Adrenal gland (tissue), 12 donors: ENCODE data around the gene LRP1B. TPM values are rescaled to one million over a fixed set of nuclear protein-coding genes. Genes with fewer than 3 reads are reported as not detected.

Experiments
- DNase-seq, 7 donors: peaks; one replicate each; pipeline ENCODE4 v3.0.0-alpha.2; 2019 to 2020
- H3K27ac ChIP-seq, 5 donors: fragments of 200-600 bp; sonication (generic) in 4 of 5; 1 replicate in 3 of 5; 2 replicates in 2 of 5; pipeline versions ENCODE4 v1.5.1 to v1.8.0; 2016 to 2020; ENCODE audit warnings: mild to moderate bottlenecking in 1 of 5
- H3K27me3 ChIP-seq: fragments of 200-600 bp; 2 replicates; pipeline ENCODE4 v1.8.0; 2021
- H3K36me3 ChIP-seq, 2 donors: fragments of 200-600 bp; replicated peaks in 1 of 2; 1 replicate in 1 of 2; 2 replicates in 1 of 2; pipeline versions ENCODE4 v1.5.1 to v1.8.0; 2018 to 2022
- H3K4me1 ChIP-seq, 2 donors: fragments of 200-600 bp; replicated peaks in 1 of 2; 1 replicate in 1 of 2; 2 replicates in 1 of 2; pipeline versions ENCODE4 v1.5.1 to v1.8.0; 2018 to 2021
- H3K4me3 ChIP-seq, 4 donors: fragments of 200-600 bp; sonication (generic) in 3 of 4; one replicate each; pipeline ENCODE4 v1.5.1; 2016 to 2018
- H3K9me3 ChIP-seq, 3 donors: fragments of 200-600 bp; sonication (generic) in 1 of 3; replicated peaks in 1 of 3; 1 replicate in 2 of 3; 2 replicates in 1 of 3; pipeline versions ENCODE4 v1.5.1 to v1.8.0; 2016 to 2021
- POLR2A ChIP-seq, 2 donors: fragments of 450-650 bp; IDR thresholded peaks; one replicate each; pipeline ENCODE4 v1.6.1; 2017; ENCODE audit warnings: antibody characterized with exemption in 2 of 2, mild to moderate bottlenecking in 2 of 2, moderate library complexity in 1 of 2
- WGBS, 4 donors: extraction: QIAGEN DNeasy Blood & Tissue Kit in 2 of 4; methylation state at CpG; one replicate each; pipeline versions ENCODE4 v1.1.5 to v1.1.7; 2013 to 2017; 5-methylcytosine and 5-hydroxymethylcytosine counted together
- intact Hi-C, 2 donors: fragments of 100-400 bp; cut with DNase I; formaldehyde crosslinking; loops; one replicate each; pipeline versions ENCODE4 v1.14.1 to v1.15.0; 2022 to 2023
- polyA plus RNA-seq, 3 donors: library from polyadenylated mRNA; stranded (reverse); fragments of 200-250 nt in 2 of 3; fragments of 350-450 nt in 1 of 3; fragmentation: Illumina TruSeq in 1 of 3; extraction: RNeasy Lipid Tissue Mini Kit (QIAGEN cat#74804) in 1 of 3; gene quantifications; one replicate each; pipeline ENCODE4 v1.2.3, GENCODE V29; 2013 to 2014
- total RNA-seq, 9 donors: library from RNA; depleted of rRNA in 4 of 9; stranded (reverse); fragments of >200 nt in 4 of 9; fragments of 120-200 nt in 1 of 9; fragmentation: NEBNext Ultra II Directional in 1 of 9; extraction: Animal tissue kit (Norgen Biotek cat#: 25700) in 1 of 9; gene quantifications; one replicate each; pipeline versions ENCODE4 v1.1.0 to v1.2.4, GENCODE V29; 2013 to 2023
- TF ChIP-seq, protein P1 (sequence below), 6 experiments: fragments of 450-650 bp in 4 of 6; fragments of 200-600 bp in 2 of 6; sonication (generic) in 1 of 6; IDR thresholded peaks; 1 replicate in 5 of 6; 2 replicates in 1 of 6; pipeline versions ENCODE4 v1.5.1 to v1.8.0; 2016 to 2021; ENCODE audit warnings: antibody characterized with exemption in 6 of 6, mild to moderate bottlenecking in 2 of 6, moderate library complexity in 1 of 6
- donor health status: healthy with polysubstance abuse.
- donor health status: Bipolar disorder and iron deficiency.
- donor health status: DM: yes; HTN: yes; CAD: no.
- donor health status: DM: no; HTN: no; CAD: no.
- donor health status: DM: no; HTN: no; CAD: no.
- donor health status: DM: yes; HTN: yes; CAD: no.

Gene LRP1B
- total and polyA plus RNA-seq, 12 donors: 0.84 to 5.4 (median 2.1) TPM

- 38 to 50% (median 49%) methylated on average over 3 of the region's 3 CpGs for WGBS, 4 donors
Observed at GRCh38 chr2:140454717-140455116, 1676.1 kb downstream of the LRP1B start.

GRCh38 chr2:140451324-140451723, 1679.5 kb downstream of the LRP1B start:
- Histone ChIP-seq H3K9me3 (no peaks in the 10 kb centered on the region), H3K27ac (no peak overlapping the region), H3K36me3 (no peaks in the 10 kb centered on the region), H3K27me3 (no peaks in the 10 kb centered on the region), H3K4me3 (no peak overlapping the region), H3K4me1 (no peaks in the 10 kb centered on the region)
- intact Hi-C loops: no loop called here
- no peak for DNase-seq
- TF ChIP-seq, protein P1, sequence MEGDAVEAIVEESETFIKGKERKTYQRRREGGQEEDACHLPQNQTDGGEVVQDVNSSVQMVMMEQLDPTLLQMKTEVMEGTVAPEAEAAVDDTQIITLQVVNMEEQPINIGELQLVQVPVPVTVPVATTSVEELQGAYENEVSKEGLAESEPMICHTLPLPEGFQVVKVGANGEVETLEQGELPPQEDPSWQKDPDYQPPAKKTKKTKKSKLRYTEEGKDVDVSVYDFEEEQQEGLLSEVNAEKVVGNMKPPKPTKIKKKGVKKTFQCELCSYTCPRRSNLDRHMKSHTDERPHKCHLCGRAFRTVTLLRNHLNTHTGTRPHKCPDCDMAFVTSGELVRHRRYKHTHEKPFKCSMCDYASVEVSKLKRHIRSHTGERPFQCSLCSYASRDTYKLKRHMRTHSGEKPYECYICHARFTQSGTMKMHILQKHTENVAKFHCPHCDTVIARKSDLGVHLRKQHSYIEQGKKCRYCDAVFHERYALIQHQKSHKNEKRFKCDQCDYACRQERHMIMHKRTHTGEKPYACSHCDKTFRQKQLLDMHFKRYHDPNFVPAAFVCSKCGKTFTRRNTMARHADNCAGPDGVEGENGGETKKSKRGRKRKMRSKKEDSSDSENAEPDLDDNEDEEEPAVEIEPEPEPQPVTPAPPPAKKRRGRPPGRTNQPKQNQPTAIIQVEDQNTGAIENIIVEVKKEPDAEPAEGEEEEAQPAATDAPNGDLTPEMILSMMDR (IDR thresholded peaks at IDR 0.05): no peak

More at GRCh38 chr2:140454717-140455116, 1676.1 kb downstream of the LRP1B start:
- no peak overlapping the region for H3K4me3 ChIP-seq
- peak in 4 of 7 donors; percentile 2 to 31 (median 26) for DNase-seq
- H3K27me3 ChIP-seq: no peaks in the 10 kb centered on the region
- H3K27ac ChIP-seq: no peak overlapping the region
- TF ChIP-seq POLR2A (IDR thresholded peaks at IDR 0.05): no peak
- TF ChIP-seq, protein P1 (IDR thresholded peaks at IDR 0.05): no peak
- intact Hi-C loops: no loop called here
- H3K36me3 ChIP-seq: no peaks in the 10 kb centered on the region
- H3K9me3 ChIP-seq: no peaks in the 10 kb centered on the region
- no peaks in the 10 kb centered on the region for H3K4me1 ChIP-seq

GRCh38 chr2:140442319-140442718, 1688.5 kb downstream of the LRP1B start:
- 65 to 75% (median 70%) methylated on average over 7 of the region's 7 CpGs for WGBS, 4 donors
- no peak overlapping the region for H3K27ac ChIP-seq
- no peaks in the 10 kb centered on the region for H3K4me1 ChIP-seq
- intact Hi-C loops: no loop called here
- H3K9me3 ChIP-seq: no peaks in the 10 kb centered on the region
- no peak overlapping the region for H3K4me3 ChIP-seq
- H3K36me3 ChIP-seq: no peaks in the 10 kb centered on the region
- no peak for TF ChIP-seq POLR2A (IDR thresholded peaks at IDR 0.05)
- TF ChIP-seq, protein P1 (IDR thresholded peaks at IDR 0.05): no peak
- no peaks in the 10 kb centered on the region for H3K27me3 ChIP-seq
- DNase-seq: peak in 1 of 7 donors; percentile 8

DNA sequence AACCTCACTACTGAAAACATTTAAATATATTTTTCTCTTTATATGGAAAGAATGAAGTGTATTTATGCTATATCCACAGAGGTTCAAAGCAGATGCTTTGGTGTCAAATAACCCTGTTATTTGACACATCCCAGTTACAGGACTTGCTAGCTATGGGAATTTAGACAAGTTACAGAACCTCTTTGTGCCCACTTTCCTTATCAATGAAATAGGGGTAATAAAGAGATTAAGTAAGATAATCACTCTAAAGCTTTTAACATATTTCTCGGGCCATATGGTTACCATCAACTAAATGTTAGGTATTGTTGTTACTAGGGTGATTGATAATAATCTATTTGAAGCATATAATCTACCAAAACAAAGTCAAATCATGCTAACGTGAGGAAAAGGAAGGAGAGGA, 1690.0 kb downstream of the LRP1B start:
- no peak for DNase-seq
- no peak overlapping the region for H3K27ac ChIP-seq
- 43 to 77% (median 61%) methylated on average over 2 of the region's 2 CpGs for WGBS, 4 donors
- H3K36me3 ChIP-seq: no peaks in the 10 kb centered on the region
- intact Hi-C loops: no loop called here
- H3K9me3 ChIP-seq: no peaks in the 10 kb centered on the region
- H3K27me3 ChIP-seq: no peaks in the 10 kb centered on the region
- no peaks in the 10 kb centered on the region for H3K4me1 ChIP-seq
- TF ChIP-seq, protein P1 (IDR thresholded peaks at IDR 0.05): no peak
- no peak for TF ChIP-seq POLR2A (IDR thresholded peaks at IDR 0.05)
- no peak overlapping the region for H3K4me3 ChIP-seq
